ENCODE results near the gene GRK5.

The GRK5 gene

GRCh38 chr10:119243967-119244366 is 36.6 kb downstream of the GRK5 start:
- no peaks in the 10 kb centered on the region for H3K9me3 ChIP-seq (ENCODE audit: control insufficient read depth, low read depth, low read length)
- H3K27ac ChIP-seq (ENCODE audit: low read length) = no peak overlapping the region
- no peak overlapping the region for H3K4me3 ChIP-seq (ENCODE audit: low read length)
- H3K4me1 ChIP-seq (ENCODE audit: control insufficient read depth, low read depth, low read length) = peaks cover 3% of the 10 kb centered on the region
- H3K36me3 ChIP-seq (ENCODE audit: control insufficient read depth, low read depth, low read length) = no peaks in the 10 kb centered on the region
- no peak overlapping the region for H3K9ac ChIP-seq (ENCODE audit: low read length)
- H3K27me3 ChIP-seq (ENCODE audit: control insufficient read depth, insufficient read depth, low read length) = no peaks in the 10 kb centered on the region

GRCh38 chr10:119245272-119245671 is 37.9 kb downstream of the GRK5 start:
- Histone ChIP-seq H3K36me3 (ENCODE audit: control insufficient read depth, low read depth, low read length) (no peaks in the 10 kb centered on the region), H3K27me3 (ENCODE audit: control insufficient read depth, insufficient read depth, low read length) (no peaks in the 10 kb centered on the region), H3K9me3 (ENCODE audit: control insufficient read depth, low read depth, low read length) (no peaks in the 10 kb centered on the region), H3K27ac (ENCODE audit: low read length) (no peak overlapping the region), H3K9ac (ENCODE audit: low read length) (no peak overlapping the region), H3K4me3 (ENCODE audit: low read length) (no peak overlapping the region), H3K4me1 (ENCODE audit: control insufficient read depth, low read depth, low read length) (peaks cover 3% of the 10 kb centered on the region)

GRCh38 chr10:119246862-119247549 is 39.6 kb downstream of the GRK5 start:
- Histone ChIP-seq H3K27ac (ENCODE audit: low read length) (no peak overlapping the region), H3K9ac (ENCODE audit: low read length) (no peak overlapping the region), H3K4me1 (ENCODE audit: control insufficient read depth, low read depth, low read length) (peaks cover 8% of the 10 kb centered on the region), H3K27me3 (ENCODE audit: control insufficient read depth, insufficient read depth, low read length) (peaks cover 9% of the 10 kb centered on the region), H3K36me3 (ENCODE audit: control insufficient read depth, low read depth, low read length) (no peaks in the 10 kb centered on the region), H3K9me3 (ENCODE audit: control insufficient read depth, low read depth, low read length) (no peaks in the 10 kb centered on the region), H3K4me3 (ENCODE audit: low read length) (no peak overlapping the region)

- Histone ChIP-seq H3K4me3 (ENCODE audit: low read length) (no peak overlapping the region), H3K9ac (ENCODE audit: low read length) (no peak overlapping the region), H3K4me1 (ENCODE audit: control insufficient read depth, low read depth, low read length) (peaks cover 6% of the 10 kb centered on the region), H3K9me3 (ENCODE audit: control insufficient read depth, low read depth, low read length) (no peaks in the 10 kb centered on the region), H3K36me3 (ENCODE audit: control insufficient read depth, low read depth, low read length) (no peaks in the 10 kb centered on the region), H3K27ac (ENCODE audit: low read length) (no peak overlapping the region), H3K27me3 (ENCODE audit: control insufficient read depth, insufficient read depth, low read length) (peaks cover 14% of the 10 kb centered on the region)
Measured at GRCh38 chr10:119247550-119247894, 40.2 kb downstream of the GRK5 start.

- Histone ChIP-seq H3K4me1 (ENCODE audit: control insufficient read depth, low read depth, low read length) (peaks cover 6% of the 10 kb centered on the region), H3K9me3 (ENCODE audit: control insufficient read depth, low read depth, low read length) (no peaks in the 10 kb centered on the region), H3K9ac (ENCODE audit: low read length) (no peak overlapping the region), H3K4me3 (ENCODE audit: low read length) (no peak overlapping the region), H3K27ac (ENCODE audit: low read length) (no peak overlapping the region), H3K36me3 (ENCODE audit: control insufficient read depth, low read depth, low read length) (no peaks in the 10 kb centered on the region), H3K27me3 (ENCODE audit: control insufficient read depth, insufficient read depth, low read length) (peaks cover 21% of the 10 kb centered on the region)
Measured at GRCh38 chr10:119248184-119248583, 40.8 kb downstream of the GRK5 start.

GRCh38 chr10:119248681-119249080 is 41.3 kb downstream of the GRK5 start:
- Histone ChIP-seq H3K36me3 (ENCODE audit: control insufficient read depth, low read depth, low read length) (no peaks in the 10 kb centered on the region), H3K27ac (ENCODE audit: low read length) (no peak overlapping the region), H3K4me1 (ENCODE audit: control insufficient read depth, low read depth, low read length) (peaks cover 7% of the 10 kb centered on the region), H3K9me3 (ENCODE audit: control insufficient read depth, low read depth, low read length) (no peaks in the 10 kb centered on the region), H3K4me3 (ENCODE audit: low read length) (no peak overlapping the region), H3K9ac (ENCODE audit: low read length) (no peak overlapping the region), H3K27me3 (ENCODE audit: control insufficient read depth, insufficient read depth, low read length) (peaks cover 23% of the 10 kb centered on the region)

- no peak overlapping the region for H3K9ac ChIP-seq (ENCODE audit: low read length)
- H3K4me3 ChIP-seq (ENCODE audit: low read length) = no peak overlapping the region
- peaks cover 10% of the 10 kb centered on the region for H3K4me1 ChIP-seq (ENCODE audit: control insufficient read depth, low read depth, low read length)
Measured at GRCh38 chr10:119250641-119251314, 43.4 kb downstream of the GRK5 start.

GRCh38 chr10:119251315-119251708 is 43.9 kb downstream of the GRK5 start:
- peaks cover 28% of the 10 kb centered on the region for H3K27me3 ChIP-seq (ENCODE audit: control insufficient read depth, insufficient read depth, low read length)
- peaks cover 10% of the 10 kb centered on the region for H3K4me1 ChIP-seq (ENCODE audit: control insufficient read depth, low read depth, low read length)
- H3K9ac ChIP-seq (ENCODE audit: low read length) = no peak overlapping the region
- H3K4me3 ChIP-seq (ENCODE audit: low read length) = no peak overlapping the region
- H3K27ac ChIP-seq (ENCODE audit: low read length) = no peak overlapping the region
- H3K9me3 ChIP-seq (ENCODE audit: control insufficient read depth, low read depth, low read length) = no peaks in the 10 kb centered on the region
- H3K36me3 ChIP-seq (ENCODE audit: control insufficient read depth, low read depth, low read length) = no peaks in the 10 kb centered on the region

More at GRCh38 chr10:119250641-119251314, 43.4 kb downstream of the GRK5 start:
- H3K36me3 ChIP-seq (ENCODE audit: control insufficient read depth, low read depth, low read length) = no peaks in the 10 kb centered on the region
- no peaks in the 10 kb centered on the region for H3K9me3 ChIP-seq (ENCODE audit: control insufficient read depth, low read depth, low read length)
- peaks cover 28% of the 10 kb centered on the region for H3K27me3 ChIP-seq (ENCODE audit: control insufficient read depth, insufficient read depth, low read length)
- no peak overlapping the region for H3K27ac ChIP-seq (ENCODE audit: low read length)

- Histone ChIP-seq H3K9me3 (ENCODE audit: control insufficient read depth, low read depth, low read length) (no peaks in the 10 kb centered on the region), H3K9ac (ENCODE audit: low read length) (no peak overlapping the region), H3K4me3 (ENCODE audit: low read length) (no peak overlapping the region), H3K27me3 (ENCODE audit: control insufficient read depth, insufficient read depth, low read length) (peaks cover 28% of the 10 kb centered on the region), H3K36me3 (ENCODE audit: control insufficient read depth, low read depth, low read length) (no peaks in the 10 kb centered on the region), H3K27ac (ENCODE audit: low read length) (no peak overlapping the region), H3K4me1 (ENCODE audit: control insufficient read depth, low read depth, low read length) (peaks cover 10% of the 10 kb centered on the region)
Measured at GRCh38 chr10:119252051-119252465, 44.7 kb downstream of the GRK5 start.

- H3K9me3 ChIP-seq (ENCODE audit: control insufficient read depth, low read depth, low read length) = no peaks in the 10 kb centered on the region
- H3K27me3 ChIP-seq (ENCODE audit: control insufficient read depth, insufficient read depth, low read length) = peaks cover 28% of the 10 kb centered on the region
- peaks cover 10% of the 10 kb centered on the region for H3K4me1 ChIP-seq (ENCODE audit: control insufficient read depth, low read depth, low read length)
- H3K4me3 ChIP-seq (ENCODE audit: low read length) = no peak overlapping the region
- H3K27ac ChIP-seq (ENCODE audit: low read length) = no peak overlapping the region
- no peaks in the 10 kb centered on the region for H3K36me3 ChIP-seq (ENCODE audit: control insufficient read depth, low read depth, low read length)
- H3K9ac ChIP-seq (ENCODE audit: low read length) = no peak overlapping the region
Measured at GRCh38 chr10:119252470-119253151, 45.2 kb downstream of the GRK5 start.

GRCh38 chr10:119253433-119254174 is 46.2 kb downstream of the GRK5 start:
- Histone ChIP-seq H3K4me1 (ENCODE audit: control insufficient read depth, low read depth, low read length) (peaks cover 10% of the 10 kb centered on the region), H3K9me3 (ENCODE audit: control insufficient read depth, low read depth, low read length) (no peaks in the 10 kb centered on the region), H3K27me3 (ENCODE audit: control insufficient read depth, insufficient read depth, low read length) (peaks cover 28% of the 10 kb centered on the region), H3K36me3 (ENCODE audit: control insufficient read depth, low read depth, low read length) (no peaks in the 10 kb centered on the region), H3K9ac (ENCODE audit: low read length) (no peak overlapping the region), H3K27ac (ENCODE audit: low read length) (no peak overlapping the region), H3K4me3 (ENCODE audit: low read length) (no peak overlapping the region)
